ENCODE data around the gene TRPM4.
"Not testable (repeated sequence)": the region's sequence is repeated elsewhere in the genome, so short reads cannot be mapped to it uniquely, and the experiment has no call there.

The TRPM4 gene

DNA sequence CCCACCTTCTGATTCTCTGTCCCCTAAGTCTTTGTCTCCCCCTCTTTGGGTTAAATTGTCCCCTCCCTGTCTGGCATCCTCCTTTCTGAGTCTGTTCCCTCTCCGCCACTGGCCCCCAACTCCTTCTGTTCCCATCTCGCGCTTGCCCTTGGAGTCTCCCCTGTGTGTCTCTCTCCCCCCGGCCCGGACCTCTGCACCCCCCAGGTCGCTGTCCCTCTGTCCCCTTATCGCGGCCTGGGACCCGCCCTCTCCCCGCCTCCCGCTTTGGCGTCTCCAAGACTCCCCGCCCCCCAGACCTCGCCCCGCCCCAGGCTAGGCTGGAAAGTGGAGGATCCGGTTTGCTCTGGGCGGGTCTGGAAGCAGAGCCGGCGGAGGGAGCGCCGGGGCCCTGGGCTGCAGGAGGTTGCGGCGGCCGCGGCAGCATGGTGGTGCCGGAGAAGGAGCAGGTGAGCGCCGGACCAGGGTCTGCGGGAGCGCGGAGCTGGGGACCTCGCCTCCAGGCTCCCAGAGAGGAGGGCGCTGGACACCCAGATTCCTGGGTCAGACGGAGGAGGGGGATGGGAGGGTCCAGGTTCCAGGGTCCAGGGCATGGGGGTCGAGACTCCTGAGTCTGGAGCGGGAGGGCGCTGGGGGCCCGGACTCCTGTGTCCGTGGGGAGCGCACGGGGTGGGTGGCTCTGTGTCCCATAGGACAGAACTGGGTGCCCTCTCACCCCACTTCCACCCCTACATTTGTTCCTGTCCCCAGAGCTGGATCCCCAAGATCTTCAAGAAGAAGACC lies at the start of gene TRPM4:
Gene TRPM4 (plus strand): TSS at position 348 of the 780 bp plus-strand sequence. CDS start 75 bp downstream, at position 423.
- peak; percentile 30 for DNase-seq

- no peak for DNase-seq
Measured at GRCh38 chr19:49109051-49109450, 48.5 kb upstream of the TRPM4 start.

DNA sequence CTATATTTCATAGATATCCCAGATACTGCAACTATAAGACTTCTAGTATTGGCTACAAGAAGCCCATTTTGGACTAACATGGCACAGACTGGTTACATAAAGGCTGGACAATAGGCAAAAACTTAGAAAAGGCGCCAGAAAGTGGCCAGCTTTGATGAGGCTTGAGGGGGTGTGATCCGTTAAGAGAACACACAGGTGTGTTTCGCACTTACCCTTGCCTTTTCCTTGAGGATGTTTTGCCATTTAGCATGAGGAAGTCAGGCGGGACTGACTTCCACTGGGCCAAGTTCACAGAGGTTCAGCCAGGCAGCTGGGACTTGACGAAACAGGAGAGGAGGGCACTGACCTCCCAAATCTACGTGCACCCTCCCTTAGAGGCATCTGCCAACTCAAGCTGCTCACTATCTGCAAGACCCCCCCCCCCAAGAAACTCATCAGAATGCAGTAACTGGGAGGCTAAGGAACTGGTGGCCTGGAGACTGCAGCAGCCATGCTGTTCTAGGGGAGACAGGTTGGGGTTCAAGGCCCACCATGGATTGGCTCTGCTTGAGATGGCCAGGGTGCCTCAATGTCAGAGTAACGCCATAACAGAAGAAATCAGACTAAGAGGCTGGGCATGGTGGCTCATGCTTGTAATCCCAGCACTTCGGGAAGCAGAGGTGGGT lies 47.9 kb upstream of the TRPM4 start:
- no peak for DNase-seq

DNA sequence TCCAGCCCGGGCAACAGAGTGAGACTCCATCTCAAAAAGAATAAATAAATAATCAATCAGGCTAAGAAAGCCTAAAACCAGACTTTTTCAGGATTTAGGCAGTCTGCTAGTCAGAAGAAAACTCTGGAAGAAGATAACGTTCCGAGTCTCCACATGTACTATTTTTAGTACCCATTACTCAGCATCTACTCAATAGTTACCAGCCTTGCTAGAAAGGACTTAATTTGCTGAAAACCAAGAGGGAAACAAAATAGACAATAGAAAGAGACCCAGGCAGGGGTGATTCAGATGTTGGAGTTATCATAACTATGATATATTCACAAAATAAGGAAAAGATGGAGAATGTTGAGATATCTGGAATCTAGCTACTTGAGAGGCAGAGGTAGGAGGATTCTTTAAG lies 47.0 kb upstream of the TRPM4 start:
- no peak for DNase-seq

GRCh38 chr19:49111218-49111998 lies 46.2 kb upstream of the TRPM4 start:
- no peak for DNase-seq

- DNase-seq = peak; percentile 26
Measured at GRCh38 chr19:49113762-49114629, 43.6 kb upstream of the TRPM4 start, which contains the start of gene LIN7B. Gene LIN7B, plus strand, starts transcription at chr19:49114370. Its CDS starts 35 bp downstream, at chr19:49114405.

DNA sequence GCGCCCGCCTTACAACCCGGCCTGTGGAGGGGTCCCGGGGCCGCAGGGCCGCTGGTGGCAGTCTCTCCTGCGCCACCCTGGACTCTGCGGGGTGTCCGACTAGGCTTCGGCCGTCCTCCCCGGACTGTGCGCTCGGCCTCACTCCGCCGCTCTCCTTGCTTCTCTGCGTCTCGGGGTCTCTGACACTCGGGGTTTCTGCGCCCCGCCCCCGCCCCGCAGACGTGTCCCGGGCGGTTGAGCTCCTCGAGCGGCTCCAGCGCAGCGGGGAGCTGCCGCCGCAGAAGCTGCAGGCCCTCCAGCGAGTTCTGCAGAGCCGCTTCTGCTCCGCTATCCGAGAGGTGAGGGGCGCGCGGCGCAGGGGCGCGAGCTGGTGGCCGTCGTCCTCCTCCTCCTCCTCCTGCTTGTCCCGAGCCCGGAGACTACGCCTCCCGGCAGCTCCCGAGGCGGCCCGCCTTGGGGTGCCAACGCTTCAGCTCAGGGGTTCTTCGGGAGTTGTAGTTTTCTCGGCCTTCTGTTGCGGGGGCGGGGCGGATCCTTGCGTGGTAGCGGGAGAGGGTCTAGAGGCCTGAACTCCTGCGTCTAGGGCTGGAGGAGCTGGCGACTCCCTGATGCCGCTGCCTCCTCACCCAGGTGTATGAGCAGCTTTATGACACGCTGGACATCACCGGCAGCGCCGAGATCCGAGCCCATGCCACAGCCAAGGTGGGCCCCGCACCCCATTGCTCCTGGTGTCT lies 42.8 kb upstream of the TRPM4 start:
- peak; percentile 34 for DNase-seq

DNA sequence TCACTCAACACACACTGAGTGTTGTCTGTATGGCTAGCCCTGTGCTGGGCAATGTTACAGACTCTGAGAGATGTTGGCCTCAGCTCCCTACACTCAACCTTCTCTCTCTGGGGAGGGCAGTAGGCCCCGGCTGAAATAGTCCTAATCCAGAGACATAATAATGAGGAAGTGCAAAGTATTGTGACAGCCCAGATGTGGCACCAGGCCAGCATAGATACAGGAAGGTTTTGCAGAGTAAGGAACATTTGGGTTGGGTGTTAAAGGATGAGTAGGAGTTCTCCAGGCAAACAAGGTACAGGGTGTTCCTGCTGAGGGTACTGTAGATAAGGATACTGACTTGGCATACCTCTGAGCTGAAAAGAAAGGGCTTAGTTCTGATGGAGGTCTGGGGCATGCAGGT lies 41.0 kb upstream of the TRPM4 start:
- no peak for DNase-seq

- no peak for DNase-seq
Measured at GRCh38 chr19:49117677-49118564, 39.7 kb upstream of the TRPM4 start.

GRCh38 chr19:49118565-49119410 lies 38.8 kb upstream of the TRPM4 start, which contains the start of gene C19orf73:
Gene C19orf73, minus strand, starts transcription at chr19:49119143. Its CDS starts 121 bp downstream, at chr19:49119022.
- peak; percentile 88 for DNase-seq

GRCh38 chr19:49119411-49120324 lies 37.9 kb upstream of the TRPM4 start, which contains the start of gene PPFIA3:
Gene PPFIA3, plus strand, starts transcription at chr19:49119544. Its CDS starts 8,330 bp downstream, at chr19:49127874.
- no peak for DNase-seq

DNA sequence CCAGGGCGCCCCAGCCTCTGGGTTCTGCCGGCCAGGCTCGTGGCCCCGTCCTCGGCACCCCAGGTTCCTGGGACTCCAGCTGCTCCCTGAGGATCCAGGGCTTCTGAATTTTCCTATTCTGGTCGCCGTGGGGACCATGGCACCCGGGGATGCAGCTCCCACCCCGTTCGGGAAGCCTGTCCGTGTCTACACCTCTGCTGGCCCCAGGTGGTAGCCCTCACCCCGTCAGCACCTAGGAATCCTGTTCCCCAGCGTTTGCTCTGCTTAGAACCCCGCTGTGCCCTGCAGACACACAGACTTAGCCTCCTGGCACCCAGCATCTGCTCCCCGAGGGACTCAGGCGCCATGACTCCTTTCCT lies 37.3 kb upstream of the TRPM4 start:
- DNase-seq = no peak

- DNase-seq = no peak
Measured at GRCh38 chr19:49120868-49121267, 36.7 kb upstream of the TRPM4 start.

DNA sequence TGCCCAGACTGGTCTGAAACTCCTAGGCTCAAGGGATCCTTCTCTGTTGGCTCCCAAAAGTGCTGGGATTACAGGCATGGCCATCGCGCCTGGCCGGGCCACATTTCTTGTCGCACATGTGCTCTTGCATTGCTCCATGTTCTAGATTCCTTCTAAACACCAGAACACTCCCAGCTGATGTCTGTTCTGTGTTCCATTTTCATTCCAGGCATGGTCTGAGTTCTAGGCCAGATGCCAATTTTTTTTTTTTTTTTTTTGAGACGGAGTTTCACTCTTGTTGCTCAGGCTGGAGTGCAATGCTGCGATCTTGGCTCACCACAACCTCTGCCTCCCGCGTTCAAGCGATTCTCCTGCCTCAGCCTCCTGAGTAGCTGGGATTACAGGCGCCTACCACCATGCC lies 35.8 kb upstream of the TRPM4 start:
- not testable (repeated sequence) for DNase-seq

DNA sequence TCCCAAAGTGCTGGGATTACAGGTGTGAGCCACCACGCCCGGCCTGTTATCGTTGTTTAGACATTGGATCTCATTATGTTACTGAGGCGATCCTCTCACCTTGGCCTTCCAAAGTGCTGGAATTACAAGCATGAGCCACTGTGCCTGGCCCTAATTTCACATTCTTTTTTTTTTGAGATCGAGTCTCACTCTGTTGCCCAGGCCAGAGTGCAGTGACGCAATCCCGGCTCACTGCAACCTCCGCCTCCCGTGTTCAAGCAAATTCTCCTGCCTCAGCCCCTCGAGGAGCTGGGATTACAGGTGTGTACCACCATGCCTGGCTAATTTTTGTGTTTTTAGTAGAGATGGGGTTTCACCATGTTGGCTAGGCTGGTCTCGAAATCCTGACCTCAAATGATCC lies 34.3 kb upstream of the TRPM4 start:
- not testable (repeated sequence) for DNase-seq

DNA sequence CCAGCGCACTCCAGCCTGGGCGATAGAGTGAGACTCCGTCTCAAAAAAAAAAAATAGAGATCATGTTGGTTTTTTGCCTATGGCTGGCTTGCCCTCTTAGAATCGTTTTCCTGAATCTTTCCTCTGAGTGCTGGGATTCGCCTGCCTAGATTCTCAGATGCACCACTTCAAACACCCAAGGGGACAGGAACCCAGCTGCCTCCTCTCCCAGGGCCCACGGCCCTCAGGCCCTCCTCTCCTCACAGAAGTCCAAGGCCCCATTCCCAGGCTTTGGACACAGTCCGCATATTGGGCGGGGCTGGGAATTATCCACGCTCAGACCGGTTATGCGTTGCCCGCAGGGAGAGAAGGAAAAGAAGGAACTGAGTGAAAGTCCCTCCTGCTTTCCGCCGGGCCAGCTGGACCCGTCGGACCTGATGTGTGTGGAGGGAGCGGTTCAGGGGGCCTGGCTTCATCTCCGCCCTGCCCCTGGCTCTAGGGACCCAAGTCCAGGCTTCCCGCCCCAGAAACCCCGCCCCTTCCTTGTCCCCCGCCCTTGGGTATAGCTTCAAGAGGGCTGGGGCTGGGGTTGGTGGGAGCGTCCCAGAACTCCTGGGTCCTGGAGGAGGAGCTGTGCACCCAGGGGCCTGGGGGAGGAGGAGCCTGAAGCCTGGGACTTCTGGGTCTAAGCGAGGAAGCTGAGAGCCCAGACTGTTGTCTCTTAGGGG lies 32.4 kb upstream of the TRPM4 start:
- DNase-seq = no peak

- DNase-seq = no peak
Measured at GRCh38 chr19:49126575-49126974, 31.0 kb upstream of the TRPM4 start.

- not testable (repeated sequence) for DNase-seq
Measured at GRCh38 chr19:49127225-49127624, 30.4 kb upstream of the TRPM4 start.

Measured in NCI-H1092 (cell line).